Measurements from ENCODE around the gene CD200R1L.
A peak's percentile ranks its signal among the peaks of the same experiment; 100 is the strongest.
"Not testable (repeated sequence)": the region's sequence is repeated elsewhere in the genome, so short reads cannot be mapped to it uniquely, and the experiment has no call there.

The CD200R1L gene

GRCh38 chr3:112846764-112847163 lies at the start of gene CD200R1L:
Gene CD200R1L (minus strand): TSS chr3:112846864. CDS start chr3:112829367, 17,497 bp downstream.
- DNase-seq (ENCODE audit: low read depth in 3 of 3), result no peak

GRCh38 chr3:112894258-112894657 lies 47.6 kb upstream of the CD200R1L start:
- no peak for DNase-seq (ENCODE audit: low read depth in 3 of 3)

- DNase-seq (ENCODE audit: low read depth in 3 of 3), result no peak
Measured at GRCh38 chr3:112889357-112889756, 42.7 kb upstream of the CD200R1L start.

GRCh38 chr3:112888381-112889085 lies 41.9 kb upstream of the CD200R1L start:
- DNase-seq (ENCODE audit: low read depth in 3 of 3), result no peak

- DNase-seq (ENCODE audit: low read depth in 3 of 3), result no peak
Measured at GRCh38 chr3:112884678-112885290, 38.1 kb upstream of the CD200R1L start.

GRCh38 chr3:112881891-112882290 lies 35.2 kb upstream of the CD200R1L start:
- DNase-seq (ENCODE audit: low read depth in 3 of 3), result no peak

- DNase-seq (ENCODE audit: low read depth in 3 of 3), result no peak
Measured at GRCh38 chr3:112875561-112875960, 28.9 kb upstream of the CD200R1L start.

- DNase-seq (ENCODE audit: low read depth in 3 of 3), result no peak
Measured at GRCh38 chr3:112874725-112875124, 28.1 kb upstream of the CD200R1L start.

- no peak for DNase-seq (ENCODE audit: low read depth in 3 of 3)
Measured at GRCh38 chr3:112873632-112874031, 27.0 kb upstream of the CD200R1L start.

- DNase-seq (ENCODE audit: low read depth in 3 of 3), result no peak
Measured at GRCh38 chr3:112871735-112872134, 25.1 kb upstream of the CD200R1L start.

GRCh38 chr3:112865757-112866156 lies 19.1 kb upstream of the CD200R1L start:
- DNase-seq (ENCODE audit: low read depth in 3 of 3), result no peak

- DNase-seq (ENCODE audit: low read depth in 3 of 3), result no peak
Measured at GRCh38 chr3:112860898-112861297, 14.2 kb upstream of the CD200R1L start.

- DNase-seq (ENCODE audit: low read depth in 3 of 3), result peak in 1 of 3 donors; percentile 8
Measured at GRCh38 chr3:112858410-112859069, 11.9 kb upstream of the CD200R1L start.

- DNase-seq (ENCODE audit: low read depth in 3 of 3), result no peak
Measured at GRCh38 chr3:112857526-112857925, 10.9 kb upstream of the CD200R1L start.

- no peak for DNase-seq (ENCODE audit: low read depth in 3 of 3)
Measured at GRCh38 chr3:112856537-112856936, 9.9 kb upstream of the CD200R1L start.

GRCh38 chr3:112855883-112856282 lies 9.2 kb upstream of the CD200R1L start:
- no peak for DNase-seq (ENCODE audit: low read depth in 3 of 3)

- not testable (repeated sequence) for DNase-seq (ENCODE audit: low read depth in 3 of 3)
Measured at GRCh38 chr3:112855074-112855473, 8.4 kb upstream of the CD200R1L start.

- no peak for DNase-seq (ENCODE audit: low read depth in 3 of 3)
Measured at GRCh38 chr3:112848196-112848595, 1.5 kb upstream of the CD200R1L start.

- DNase-seq (ENCODE audit: low read depth in 3 of 3), result no peak
Measured at GRCh38 chr3:112847692-112848091, 1.0 kb upstream of the CD200R1L start.

GRCh38 chr3:112845772-112846171 lies 892 bp downstream of the CD200R1L start:
- no peak for DNase-seq (ENCODE audit: low read depth in 3 of 3)

GRCh38 chr3:112829046-112829445 lies 17.6 kb downstream of the CD200R1L start:
- no peak for DNase-seq (ENCODE audit: low read depth in 3 of 3)

- DNase-seq (ENCODE audit: low read depth in 3 of 3), result no peak
Measured at GRCh38 chr3:112822064-112823055, 24.3 kb downstream of the CD200R1L start.

Data from stimulated activated CD4-positive, alpha-beta T cell treated with anti-CD3 and anti-CD28 coated beads, TNF-alpha, amount 100 ng/mL, for 48 hours (primary cell).